ENCODE results near the gene NDUFB2.

DNA sequence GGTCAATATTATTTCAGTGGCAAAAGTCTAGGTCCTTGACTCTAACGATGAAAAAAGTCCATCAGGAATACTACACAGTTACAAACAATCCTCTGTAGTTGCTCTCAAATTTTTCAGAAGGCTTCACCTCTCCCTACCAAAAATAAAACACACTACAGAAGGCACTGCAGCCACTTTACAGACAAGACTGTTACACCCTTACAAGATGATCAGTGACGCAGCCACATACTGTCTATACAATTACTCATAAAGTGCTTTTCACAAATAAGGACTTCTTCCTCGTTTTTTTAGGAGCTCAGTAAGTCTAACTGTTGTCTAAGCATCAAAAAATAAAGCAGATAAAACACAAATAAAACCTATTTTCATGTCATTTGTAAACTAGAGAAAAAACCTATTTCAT lies 27.1 kb downstream of the NDUFB2 start:
- TF ChIP-seq POLR2AphosphoS5 (IDR thresholded peaks at IDR 0.05; ENCODE audit: borderline replicate concordance, low read depth, low read length): no peak
- no peak for TF ChIP-seq FOXP2 (optimal IDR thresholded peaks at IDR 0.05; ENCODE audit: control extremely low read depth, extremely low read length, insufficient read depth)
- TF ChIP-seq EZH2 (IDR thresholded peaks at IDR 0.05): no peak

Data from SK-N-MC (cell line).